K562 (cell line): ENCODE measurements around the gene LY6G6D. TPM values are rescaled to one million over a fixed set of nuclear protein-coding genes. Genes with fewer than 3 reads are reported as not detected.
A peak's percentile ranks its signal among the peaks of the same experiment; 100 is the strongest.

Source experiments
- CSDE1 ChIP-seq, 2 experiments: fragments of 450-650 bp; IDR thresholded peaks; 2 replicates each; pipeline ENCODE4 v1.6.1; 2016; ENCODE audit warnings: mild to moderate bottlenecking in 1 of 2
- CTBP1 ChIP-seq: fragments of 450-650 bp; IDR thresholded peaks from 2 replicates; pipeline ENCODE4 v1.6.1; 2016; ENCODE audit warnings: borderline replicate concordance
- FOS ChIP-seq: IDR thresholded peaks from 3 replicates; pipeline ENCODE4 v1.6.1; 2011; ENCODE audit not compliant: insufficient read length; ENCODE audit errors: extremely low read depth
- FOXP1 ChIP-seq: sonication (generic); formaldehyde crosslinking; IDR thresholded peaks from 2 replicates; pipeline ENCODE4 v1.8.0; 2022; ENCODE audit warnings: mild to moderate bottlenecking, missing genetic modification reagents
- HNRNPK ChIP-seq: fragments of 200-400 bp; formaldehyde crosslinking; IDR thresholded peaks from one replicate; pipeline ENCODE4 v1.6.1; 2018; ENCODE audit warnings: mild to moderate bottlenecking, low read depth, low read length; ENCODE audit not compliant: poor library complexity, severe bottlenecking
- ID3 ChIP-seq, 2 experiments: fragments of 250-450 bp in 1 of 2; fragments of 450-650 bp in 1 of 2; sonication (Bioruptor Pico) in 1 of 2; IDR thresholded peaks; 2 replicates each; pipeline versions ENCODE4 v1.6.1 to v1.8.0; 2016 to 2021; ENCODE audit warnings: mild to moderate bottlenecking in 2 of 2, moderate library complexity in 2 of 2, missing compliant biosample characterization in 1 of 2, missing genetic modification characterization in 1 of 2
- KLF16 ChIP-seq: IDR thresholded peaks from 2 replicates; pipeline ENCODE4 v1.6.1; 2016; ENCODE audit warnings: antibody characterized with exemption
- MCM3 ChIP-seq: fragments of 450-650 bp; IDR thresholded peaks from 2 replicates; pipeline ENCODE4 v1.6.1; 2016
- NCOA6 ChIP-seq: fragments of 450-650 bp; IDR thresholded peaks from 2 replicates; pipeline ENCODE4 v1.6.1; 2017; ENCODE audit warnings: mild to moderate bottlenecking
- NR2F6 ChIP-seq: fragments of 450-650 bp; formaldehyde crosslinking; IDR thresholded peaks from 2 replicates; pipeline ENCODE4 v1.4.0; 2020; ENCODE audit warnings: mild to moderate bottlenecking
- NR4A1 ChIP-seq, 2 experiments: fragments of 250-450 bp in 1 of 2; fragments of 450-650 bp in 1 of 2; sonication (Bioruptor Pico) in 1 of 2; IDR thresholded peaks; 2 replicates each; pipeline versions ENCODE4 v1.4.0 to v1.6.1; 2016 to 2020; ENCODE audit warnings: mild to moderate bottlenecking in 2 of 2, missing compliant biosample characterization in 1 of 2, missing genetic modification characterization in 1 of 2, moderate library complexity in 1 of 2
- RBBP5 ChIP-seq: fragments of 200-600 bp; sonication (generic); IDR thresholded peaks from 2 replicates; pipeline ENCODE4 v1.6.1; 2012; ENCODE audit warnings: borderline replicate concordance, mild to moderate bottlenecking, low read length, control low read depth, inconsistent platforms; ENCODE audit not compliant: insufficient read depth, poor library complexity, severe bottlenecking
- RBM34 ChIP-seq: fragments of 200-400 bp; formaldehyde crosslinking; IDR thresholded peaks from 2 replicates; pipeline ENCODE4 v1.6.1; 2018; ENCODE audit warnings: low read length, borderline replicate concordance; ENCODE audit not compliant: insufficient read depth
- RUNX1 ChIP-seq: sonication (generic); IDR thresholded peaks from 2 replicates; pipeline ENCODE4 v1.6.1; 2016; ENCODE audit warnings: antibody characterized with exemption, low read depth
- SAFB ChIP-seq: fragments of 200-400 bp; formaldehyde crosslinking; IDR thresholded peaks from 2 replicates; pipeline ENCODE4 v1.6.1; 2017; ENCODE audit warnings: low read depth, low read length, borderline replicate concordance
- TFAP4 ChIP-seq: sonication (generic); formaldehyde crosslinking; IDR thresholded peaks from 2 replicates; pipeline ENCODE4 v1.8.0; 2022; ENCODE audit warnings: missing genetic modification reagents, mild to moderate bottlenecking, moderate library complexity, borderline replicate concordance
- THRB ChIP-seq: fragments of 450-650 bp; formaldehyde crosslinking; conservative IDR thresholded peaks from 2 replicates; pipeline ENCODE4 v1.4.0; 2022; ENCODE audit warnings: mild to moderate bottlenecking, missing genetic modification characterization
- ZBED1 ChIP-seq: IDR thresholded peaks from 2 replicates; pipeline ENCODE4 v1.6.1; 2014
- ZBTB7A ChIP-seq: IDR thresholded peaks from 2 replicates; pipeline ENCODE4 v1.6.1; 2011; ENCODE audit warnings: low read depth, mild to moderate bottlenecking, low read length, moderate library complexity, borderline replicate concordance; ENCODE audit not compliant: control insufficient read depth
- ZNF146 ChIP-seq: IDR thresholded peaks from one replicate; pipeline ENCODE4 v1.6.1; 2018; ENCODE audit warnings: missing compliant biosample characterization; ENCODE audit not compliant: unreplicated experiment
- ZNF311 ChIP-seq: fragments of 250-450 bp; sonication (Bioruptor Pico); IDR thresholded peaks from 2 replicates; pipeline ENCODE4 v1.4.0; 2020; ENCODE audit warnings: mild to moderate bottlenecking, moderate library complexity
- ZNF76 ChIP-seq: fragments of 250-450 bp; sonication (Bioruptor Pico); IDR thresholded peaks from 2 replicates; pipeline ENCODE4 v1.4.0; 2020; ENCODE audit warnings: mild to moderate bottlenecking, moderate library complexity, borderline replicate concordance
- polyA plus RNA-seq, 8 experiments: library from polyadenylated mRNA; depleted of rRNA in 4 of 8; stranded (reverse) in 5 of 8; unstranded in 3 of 8; fragments of >200 nt; fragmentation: Nextera tagmentation in 2 of 8; fragmentation: Illumina TruSeq in 1 of 8; extraction: Ambion mirVana in 2 of 8; extraction: Trizol in 1 of 8; gene quantifications; 2 replicates each; pipeline versions ENCODE4 v1.2.1 to v1.2.3, GENCODE V29; 2011 to 2014; ENCODE audit warnings: inconsistent platforms in 1 of 8, missing spikeins in 1 of 8
- total RNA-seq, 7 experiments: library from RNA; depleted of rRNA in 6 of 7; stranded (reverse); fragments of >200 nt in 6 of 7; fragmentation: Illumina TruSeq in 2 of 7; extraction: Trizol in 2 of 7; gene quantifications; 2 replicates each; pipeline versions ENCODE4 v1.2.1 to v1.2.3, GENCODE V29; 2011 to 2021; ENCODE audit warnings: low replicate concordance in 1 of 7
- TF ChIP-seq, protein P1 (sequence below): fragments of 250-450 bp; sonication (Bioruptor Pico); IDR thresholded peaks from 2 replicates; pipeline ENCODE4 v1.5.0; 2021; ENCODE audit warnings: mild to moderate bottlenecking, borderline replicate concordance

Gene LY6G6D
- total and polyA plus RNA-seq, 9 of the 15 experiments (the other 6 are each of a cell fraction or from before 2014, with no cell fraction given) = 0.30 to 0.38 TPM; not detected in 7

DNA sequence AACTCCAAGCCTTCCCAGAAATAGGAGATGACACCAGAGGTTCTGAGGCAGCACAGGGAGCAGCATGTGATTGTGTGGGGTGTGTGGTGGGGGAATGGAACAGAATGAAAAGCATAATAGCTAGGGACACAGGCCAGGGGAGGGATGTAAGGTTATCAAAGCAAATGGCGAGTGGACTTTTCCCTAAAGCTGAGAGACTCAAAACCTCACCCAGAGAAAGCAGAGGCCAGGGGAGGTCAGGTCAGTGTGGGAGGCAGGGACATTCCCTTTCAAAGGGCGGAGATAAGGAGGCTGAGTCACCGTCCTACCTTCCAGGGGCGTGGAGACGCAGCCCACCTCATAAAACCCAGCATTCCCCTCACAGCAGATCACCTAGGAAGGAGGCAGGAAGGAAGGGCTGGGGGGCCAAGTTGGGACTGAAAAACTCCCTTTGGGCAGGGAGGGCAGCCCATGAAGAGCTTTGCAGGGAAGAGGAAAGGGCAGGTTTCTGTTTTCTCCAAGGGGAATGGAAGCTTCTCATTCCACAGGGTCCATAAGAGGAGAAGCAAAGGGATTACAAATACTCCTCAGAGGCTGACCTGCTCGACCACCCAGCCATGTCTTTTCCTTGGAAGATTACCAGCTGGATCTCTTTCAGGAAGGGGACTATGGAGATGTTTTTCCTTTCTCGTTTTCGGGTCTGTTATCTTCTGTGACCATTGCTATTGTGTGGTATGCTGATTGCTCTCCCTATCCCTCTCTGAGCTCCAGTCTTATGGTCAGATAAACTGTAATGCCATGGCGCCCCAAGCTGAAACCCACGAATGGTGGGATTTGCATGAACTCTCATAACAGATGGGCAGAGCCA lies 24.7 kb upstream of the LY6G6D start (continued):
- TF ChIP-seq ZBTB7A (peak; percentile 100), NR2F6 (CRISPR knock-in tag) (0 out of 2 replicates have a peak, but pooled peaks have one; percentile 7), THRB (peak; percentile 91), NCOA6 (no peak), ZNF146 (CRISPR knock-in tag) (no peak), MCM3 (no peak), NR4A1 (CRISPR knock-in tag; IDR thresholded peaks at IDR 0.05) (peak; percentile 69; the same call in 1 of the 2 replicates), NR4A1 (tag; IDR thresholded peaks at IDR 0.05) (peak; percentile 79), ID3 (CRISPR knock-in tag; IDR thresholded peaks at IDR 0.05) (no peak), ID3 (tag; IDR thresholded peaks at IDR 0.05) (peak; percentile 94), FOS (peak; percentile 73), HNRNPK (no peak), CSDE1 (IDR thresholded peaks at IDR 0.05) (no peak; a peak in 1 of 4 replicates), FOXP1 (no peak), ZNF76 (CRISPR knock-in tag) (no peak), CTBP1 (peak; percentile 97), RUNX1 (peak; percentile 76), SAFB (no peak), RBBP5 (no peak), KLF16 (peak; percentile 85), TFAP4 (CRISPR knock-in tag) (peak; percentile 64; the same call in 1 of the 2 replicates), RBM34 (no peak), ZBED1 (peak; percentile 75; the same call in 1 of the 2 replicates), ZNF311 (CRISPR knock-in tag) (no peak)
- TF ChIP-seq, protein P1, sequence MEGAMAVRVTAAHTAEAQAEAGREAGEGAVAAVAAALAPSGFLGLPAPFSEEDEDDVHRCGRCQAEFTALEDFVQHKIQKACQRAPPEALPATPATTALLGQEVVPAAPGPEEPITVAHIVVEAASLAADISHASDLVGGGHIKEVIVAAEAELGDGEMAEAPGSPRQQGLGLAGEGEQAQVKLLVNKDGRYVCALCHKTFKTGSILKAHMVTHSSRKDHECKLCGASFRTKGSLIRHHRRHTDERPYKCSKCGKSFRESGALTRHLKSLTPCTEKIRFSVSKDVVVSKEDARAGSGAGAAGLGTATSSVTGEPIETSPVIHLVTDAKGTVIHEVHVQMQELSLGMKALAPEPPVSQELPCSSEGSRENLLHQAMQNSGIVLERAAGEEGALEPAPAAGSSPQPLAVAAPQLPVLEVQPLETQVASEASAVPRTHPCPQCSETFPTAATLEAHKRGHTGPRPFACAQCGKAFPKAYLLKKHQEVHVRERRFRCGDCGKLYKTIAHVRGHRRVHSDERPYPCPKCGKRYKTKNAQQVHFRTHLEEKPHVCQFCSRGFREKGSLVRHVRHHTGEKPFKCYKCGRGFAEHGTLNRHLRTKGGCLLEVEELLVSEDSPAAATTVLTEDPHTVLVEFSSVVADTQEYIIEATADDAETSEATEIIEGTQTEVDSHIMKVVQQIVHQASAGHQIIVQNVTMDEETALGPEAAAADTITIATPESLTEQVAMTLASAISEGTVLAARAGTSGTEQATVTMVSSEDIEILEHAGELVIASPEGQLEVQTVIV (CRISPR knock-in tag) = peak; percentile 15; the same call in 1 of the 2 replicates
